PC-9 (cell line): Measurements from ENCODE around the gene NOVA1.

Experiments used
- EZH2 ChIP-seq: fragments of 200-600 bp; sonication (generic); IDR thresholded peaks from 2 replicates; pipeline ENCODE4 v1.8.0; 2017; ENCODE audit warnings: antibody characterized with exemption, low read depth
- TF ChIP-seq, protein P1 (sequence below): fragments of 200-600 bp; sonication (generic); conservative IDR thresholded peaks from 2 replicates; pipeline ENCODE4 v1.6.1; 2017; ENCODE audit warnings: mixed run types, antibody characterized with exemption, mild to moderate bottlenecking, moderate library complexity

DNA sequence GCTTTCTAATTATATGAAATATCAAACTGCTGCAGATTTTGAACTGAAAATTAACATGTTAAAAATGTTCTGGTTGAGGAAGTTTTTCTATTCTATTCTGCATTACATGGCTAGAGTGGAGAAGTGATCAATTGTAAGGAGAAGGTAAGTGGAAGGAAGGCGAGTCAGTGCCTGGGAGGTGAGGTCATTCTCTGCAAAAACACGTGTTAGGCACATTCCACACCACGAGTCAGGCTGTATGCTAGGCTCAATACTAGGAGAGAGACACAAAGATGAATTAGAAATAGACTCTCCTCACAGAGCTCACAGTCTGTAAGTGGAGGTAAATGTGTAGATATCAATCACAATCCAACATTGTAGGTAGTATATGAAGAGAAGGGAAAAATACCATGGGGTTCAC lies 194.1 kb downstream of the NOVA1 start:
- TF ChIP-seq, protein P1, sequence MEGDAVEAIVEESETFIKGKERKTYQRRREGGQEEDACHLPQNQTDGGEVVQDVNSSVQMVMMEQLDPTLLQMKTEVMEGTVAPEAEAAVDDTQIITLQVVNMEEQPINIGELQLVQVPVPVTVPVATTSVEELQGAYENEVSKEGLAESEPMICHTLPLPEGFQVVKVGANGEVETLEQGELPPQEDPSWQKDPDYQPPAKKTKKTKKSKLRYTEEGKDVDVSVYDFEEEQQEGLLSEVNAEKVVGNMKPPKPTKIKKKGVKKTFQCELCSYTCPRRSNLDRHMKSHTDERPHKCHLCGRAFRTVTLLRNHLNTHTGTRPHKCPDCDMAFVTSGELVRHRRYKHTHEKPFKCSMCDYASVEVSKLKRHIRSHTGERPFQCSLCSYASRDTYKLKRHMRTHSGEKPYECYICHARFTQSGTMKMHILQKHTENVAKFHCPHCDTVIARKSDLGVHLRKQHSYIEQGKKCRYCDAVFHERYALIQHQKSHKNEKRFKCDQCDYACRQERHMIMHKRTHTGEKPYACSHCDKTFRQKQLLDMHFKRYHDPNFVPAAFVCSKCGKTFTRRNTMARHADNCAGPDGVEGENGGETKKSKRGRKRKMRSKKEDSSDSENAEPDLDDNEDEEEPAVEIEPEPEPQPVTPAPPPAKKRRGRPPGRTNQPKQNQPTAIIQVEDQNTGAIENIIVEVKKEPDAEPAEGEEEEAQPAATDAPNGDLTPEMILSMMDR, result no peak
- no peak for TF ChIP-seq EZH2
